OCI-LY7 (cell line): ENCODE results near the gene AKAP8L. TPM values are rescaled to one million over a fixed set of nuclear protein-coding genes. Genes with fewer than 3 reads are reported as not detected.
"Not testable (repeated sequence)": the region's sequence is repeated elsewhere in the genome, so short reads cannot be mapped to it uniquely, and the experiment has no call there.

Experiments
- BruUV-seq: library from RNA; stranded (reverse); fragments of 400-500 nt; replicated peaks from 2 replicates; lab custom pipeline; 2021; lab: Mats Ljungman, UMichigan
- CTCF ChIA-PET: fragments of 300-600 bp; sonication (Branson Sonifier 250); formaldehyde crosslinking; loops from one replicate; lab custom pipeline; 2022; ENCODE audit warnings: antibody characterized with exemption; ENCODE audit not compliant: unreplicated experiment; lab: Charles Lee
- POLR2A ChIA-PET: fragments of 300-600 bp; sonication (Branson Sonifier 250); formaldehyde crosslinking; loops from one replicate; lab custom pipeline; 2022; ENCODE audit warnings: antibody characterized with exemption; lab: Charles Lee
- DNase-seq: peaks from one replicate; pipeline ENCODE4 v3.0.0-alpha.2; 2015; ENCODE audit warnings: low spot score
- H2AFZ ChIP-seq: fragments of 200-600 bp; sonication (generic), shearing (Covaris generic); 2 replicates; pipeline ENCODE4 v1.6.1; 2014; ENCODE audit warnings: mild to moderate bottlenecking, antibody characterized with exemption, low read length, moderate library complexity
- H3K27ac ChIP-seq: fragments of 200-600 bp; sonication (generic); 2 replicates; pipeline ENCODE4 v1.5.1; 2014; ENCODE audit warnings: mixed run types, low read depth, mild to moderate bottlenecking, moderate library complexity, low read length, inconsistent platforms; ENCODE audit not compliant: poor library complexity, severe bottlenecking
- H3K36me3 ChIP-seq: fragments of 200-600 bp; sonication (generic); 2 replicates; pipeline ENCODE4 v1.6.1; 2014; ENCODE audit warnings: mild to moderate bottlenecking, antibody characterized with exemption, low read length, moderate library complexity, mixed read lengths; ENCODE audit not compliant: insufficient read depth
- H3K4me1 ChIP-seq: fragments of 200-600 bp; sonication (generic); 2 replicates; pipeline ENCODE4 v1.5.1; 2014; ENCODE audit warnings: mild to moderate bottlenecking, low read length; ENCODE audit not compliant: insufficient read depth, poor library complexity, severe bottlenecking
- H3K4me2 ChIP-seq: fragments of 200-600 bp; sonication (generic); 2 replicates; pipeline ENCODE4 v1.6.1; 2014; ENCODE audit warnings: mild to moderate bottlenecking, low read length
- H3K4me3 ChIP-seq: fragments of 200-600 bp; sonication (generic); 2 replicates; pipeline ENCODE4 v1.5.1; 2014; ENCODE audit warnings: mild to moderate bottlenecking, low read depth, low read length; ENCODE audit not compliant: poor library complexity, severe bottlenecking
- H3K79me2 ChIP-seq: fragments of 200-600 bp; sonication (generic); 2 replicates; pipeline ENCODE4 v1.6.1; 2016; ENCODE audit warnings: low read depth, mild to moderate bottlenecking, low read length, moderate library complexity, mixed read lengths; ENCODE audit not compliant: insufficient read depth
- H3K9me2 ChIP-seq: fragments of 200-600 bp; sonication (generic); 2 replicates; pipeline ENCODE4 v1.6.1; 2016; ENCODE audit warnings: mild to moderate bottlenecking, low read length, mixed read lengths; ENCODE audit not compliant: insufficient read depth
- H3K9me3 ChIP-seq: fragments of 200-600 bp; sonication (generic); 2 replicates; pipeline ENCODE4 v1.6.1; 2014; ENCODE audit warnings: mild to moderate bottlenecking, mixed run types, low read length, mixed read lengths
- H4K20me1 ChIP-seq: fragments of 200-600 bp; sonication (generic); 2 replicates; pipeline ENCODE4 v1.6.1; 2014; ENCODE audit warnings: mild to moderate bottlenecking, antibody characterized with exemption, low read length, moderate library complexity, mixed read lengths; ENCODE audit not compliant: insufficient read depth
- CTCF ChIP-seq: fragments of 200-600 bp; sonication (generic); conservative IDR thresholded peaks from 2 replicates; pipeline ENCODE4 v1.5.1; 2014; ENCODE audit warnings: mild to moderate bottlenecking, antibody characterized with exemption, low read length, moderate library complexity, mixed read lengths
- EZH2phosphoT487 ChIP-seq: fragments of 200-600 bp; sonication (generic); IDR thresholded peaks from 2 replicates; pipeline ENCODE4 v1.6.1; 2018; ENCODE audit warnings: low read depth, borderline replicate concordance, mild to moderate bottlenecking, mixed run types, antibody characterized with exemption, low read length, moderate library complexity, mixed read lengths
- intact Hi-C: fragments of 100-400 bp; cut with micrococcal nuclease; formaldehyde crosslinking; loops from one replicate; pipeline ENCODE4 v1.10.0; 2022; ENCODE audit not compliant: unreplicated experiment
- total RNA-seq, 2 experiments: library from RNA; depleted of rRNA in 1 of 2; stranded (reverse); fragments of >200 nt in 1 of 2; shearing (Covaris generic) in 1 of 2; gene quantifications; 2 replicates each; pipeline ENCODE4 v1.2.3, GENCODE V29; 2014 to 2022

The AKAP8L gene
- total RNA-seq, 2 experiments from 2014 or later: 119 to 124 TPM

GRCh38 chr19:15337202-15337601 lies 81.6 kb downstream of the AKAP8L start:
- no peak overlapping the region for H3K4me2 ChIP-seq
- H3K4me1 ChIP-seq: peaks cover 20% of the 10 kb centered on the region
- peaks cover 17% of the 10 kb centered on the region for H3K36me3 ChIP-seq
- intact Hi-C loops: no loop called here
- ChIA-PET POLR2A (interaction anchor here (0.9 kb wide), 1 partner anchor 48 kb away, joined by 3 read pairs; no protein-coding TSS in a partner anchor), CTCF (no interaction called here)
- no peak for TF ChIP-seq EZH2phosphoT487
- H3K4me3 ChIP-seq: no peak overlapping the region
- H3K9me3 ChIP-seq: no peaks in the 10 kb centered on the region
- H3K9me2 ChIP-seq: no peaks in the 10 kb centered on the region
- no peak overlapping the region for H2AFZ ChIP-seq
- H3K79me2 ChIP-seq: peaks cover 14% of the 10 kb centered on the region; the same call in 1 of the 2 replicates
- no peak overlapping the region for H3K27ac ChIP-seq
- BruUV-seq: no TSS peak
- H4K20me1 ChIP-seq: no peaks in the 10 kb centered on the region
- DNase-seq: no peak

DNA sequence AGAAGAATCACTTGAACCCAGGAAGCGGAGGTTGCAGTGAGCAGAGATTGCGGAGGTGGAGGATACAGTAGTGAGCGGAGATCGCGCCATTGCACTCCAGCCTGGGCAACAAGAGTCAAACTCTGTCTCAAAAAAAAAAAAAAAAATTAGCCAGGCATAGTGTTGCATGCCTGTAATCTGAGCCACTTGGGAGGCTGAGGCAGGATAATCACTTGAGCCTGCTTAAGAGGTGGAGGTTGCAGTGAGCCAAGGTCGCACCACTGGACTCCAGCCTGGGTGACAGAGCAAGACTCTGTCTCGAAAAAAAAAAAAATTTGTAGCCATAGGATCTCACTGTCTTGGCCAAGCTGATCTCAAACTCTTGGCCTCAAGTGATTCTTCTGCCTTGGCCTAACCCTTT lies 82.8 kb downstream of the AKAP8L start:
- H3K27ac ChIP-seq, DNase-seq, POLR2A ChIA-PET, intact Hi-C loops, H3K9me3 ChIP-seq, H2AFZ ChIP-seq, CTCF ChIA-PET, BruUV-seq, H3K9me2 ChIP-seq, H3K4me2 ChIP-seq, H3K4me3 ChIP-seq, H4K20me1 ChIP-seq: not testable (repeated sequence)
- Histone ChIP-seq H3K79me2 (peaks cover 20% of the 10 kb centered on the region), H3K36me3 (peaks cover 22% of the 10 kb centered on the region), H3K4me1 (peaks cover 20% of the 10 kb centered on the region)

- Histone ChIP-seq H3K4me1 (peaks cover 52% of the 10 kb centered on the region), H3K27ac (peak within 1 kb of the TSS; percentile 97), H3K4me3 (peak within 1 kb of the TSS; percentile 100), H3K36me3 (peaks cover 32% of the 10 kb centered on the region), H3K9me3 (no peaks in the 10 kb centered on the region), H3K9me2 (no peaks in the 10 kb centered on the region), H2AFZ (peak within 1 kb of the TSS; percentile 82; the same call in 1 of the 2 replicates), H4K20me1 (peaks cover 34% of the 10 kb centered on the region), H3K79me2 (peaks cover 55% of the 10 kb centered on the region), H3K4me2 (peak within 1 kb of the TSS; percentile 98)
- intact Hi-C loops: loop anchor here (2.0 to 5.0 kb wide), 3 partner anchors 40 to 225 kb away; partner anchors contain the start of gene AKAP8L
- ChIA-PET CTCF (no interaction called here), POLR2A (interaction anchor here (0.7 to 1.2 kb wide), 2 partner anchors 8 to 46 kb away, joined by 3 read pairs; no protein-coding TSS in a partner anchor)
- BruUV-seq: no TSS peak
- TF ChIP-seq CTCF (no peak), EZH2phosphoT487 (no peak)
- peak; percentile 82 for DNase-seq
Observed at GRCh38 chr19:15332311-15332996, 86.3 kb downstream of the AKAP8L start, which contains the start of gene BRD4. BRD4 (minus strand) TSS chr19:15332539; CDS start chr19:15273099, 59,440 bp downstream.
